Measurements from ENCODE around the gene ZNF888.

ZNF888 gene

GRCh38 chr19:52922841-52923777 is at the start of gene ZNF888:
TSS of gene ZNF888 (minus strand) at chr19:52923428. CDS start at chr19:52917873, 5,555 bp downstream.
- peak; percentile 93 for DNase-seq (ENCODE audit: low read depth)
- peak within 1 kb of the TSS; percentile 76 for H3K4me3 ChIP-seq (ENCODE audit: low read depth, low read length)
- TF ChIP-seq, protein P1, sequence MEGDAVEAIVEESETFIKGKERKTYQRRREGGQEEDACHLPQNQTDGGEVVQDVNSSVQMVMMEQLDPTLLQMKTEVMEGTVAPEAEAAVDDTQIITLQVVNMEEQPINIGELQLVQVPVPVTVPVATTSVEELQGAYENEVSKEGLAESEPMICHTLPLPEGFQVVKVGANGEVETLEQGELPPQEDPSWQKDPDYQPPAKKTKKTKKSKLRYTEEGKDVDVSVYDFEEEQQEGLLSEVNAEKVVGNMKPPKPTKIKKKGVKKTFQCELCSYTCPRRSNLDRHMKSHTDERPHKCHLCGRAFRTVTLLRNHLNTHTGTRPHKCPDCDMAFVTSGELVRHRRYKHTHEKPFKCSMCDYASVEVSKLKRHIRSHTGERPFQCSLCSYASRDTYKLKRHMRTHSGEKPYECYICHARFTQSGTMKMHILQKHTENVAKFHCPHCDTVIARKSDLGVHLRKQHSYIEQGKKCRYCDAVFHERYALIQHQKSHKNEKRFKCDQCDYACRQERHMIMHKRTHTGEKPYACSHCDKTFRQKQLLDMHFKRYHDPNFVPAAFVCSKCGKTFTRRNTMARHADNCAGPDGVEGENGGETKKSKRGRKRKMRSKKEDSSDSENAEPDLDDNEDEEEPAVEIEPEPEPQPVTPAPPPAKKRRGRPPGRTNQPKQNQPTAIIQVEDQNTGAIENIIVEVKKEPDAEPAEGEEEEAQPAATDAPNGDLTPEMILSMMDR (IDR thresholded peaks at IDR 0.05; ENCODE audit: insufficient read depth, low read depth, low read length, missing control alignments), result no peak

- TF ChIP-seq, protein P1 (IDR thresholded peaks at IDR 0.05; ENCODE audit: insufficient read depth, low read depth, low read length, missing control alignments), result no peak
- H3K4me3 ChIP-seq (ENCODE audit: low read depth, low read length), result no peak overlapping the region
- no peak for DNase-seq (ENCODE audit: low read depth)
Measured at GRCh38 chr19:52967772-52968171, 44.5 kb upstream of the ZNF888 start.

GRCh38 chr19:52963247-52963618 is 40.0 kb upstream of the ZNF888 start:
- TF ChIP-seq, protein P1 (IDR thresholded peaks at IDR 0.05; ENCODE audit: insufficient read depth, low read depth, low read length, missing control alignments), result no peak
- no peak for DNase-seq (ENCODE audit: low read depth)
- peak overlapping the region; percentile 64 for H3K4me3 ChIP-seq (ENCODE audit: low read depth, low read length)

- TF ChIP-seq, protein P1 (IDR thresholded peaks at IDR 0.05; ENCODE audit: insufficient read depth, low read depth, low read length, missing control alignments), result no peak
- peak; percentile 98 for DNase-seq (ENCODE audit: low read depth)
- peak within 1 kb of the TSS; percentile 91 for H3K4me3 ChIP-seq (ENCODE audit: low read depth, low read length)
Measured at GRCh38 chr19:52962394-52963246, 39.4 kb upstream of the ZNF888 start, which contains the start of gene ZNF816. TSS of gene ZNF816 (minus strand) at chr19:52962881. CDS start at chr19:52956089, 6,792 bp downstream.

DNA sequence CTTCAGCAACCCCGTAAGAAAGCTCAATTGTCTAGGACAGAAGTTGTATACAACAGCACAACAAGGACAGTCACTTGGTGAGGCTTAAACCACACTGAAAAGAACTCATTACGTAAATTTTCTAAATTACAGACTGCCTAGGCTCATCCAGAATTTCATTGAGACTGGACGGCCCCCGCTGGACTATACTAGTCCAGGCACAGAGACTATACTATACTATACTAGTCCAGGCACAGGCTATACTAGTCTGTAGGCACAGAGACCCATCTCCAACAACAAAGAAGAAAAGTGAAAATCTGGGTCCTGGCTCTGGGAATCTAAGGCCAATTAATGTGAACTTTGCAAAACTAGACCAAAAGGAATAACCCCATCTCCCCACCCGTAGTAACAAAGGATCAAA is 38.8 kb upstream of the ZNF888 start:
- DNase-seq (ENCODE audit: low read depth), result no peak
- TF ChIP-seq, protein P1 (IDR thresholded peaks at IDR 0.05; ENCODE audit: insufficient read depth, low read depth, low read length, missing control alignments), result no peak
- peak overlapping the region; percentile 91 for H3K4me3 ChIP-seq (ENCODE audit: low read depth, low read length)

- no peak overlapping the region for H3K4me3 ChIP-seq (ENCODE audit: low read depth, low read length)
- TF ChIP-seq, protein P1 (IDR thresholded peaks at IDR 0.05; ENCODE audit: insufficient read depth, low read depth, low read length, missing control alignments), result no peak
- no peak for DNase-seq (ENCODE audit: low read depth)
Measured at GRCh38 chr19:52959613-52960295, 36.5 kb upstream of the ZNF888 start.
